Measurements from ENCODE around the gene FGF11.
"Not testable (repeated sequence)": the region's sequence is repeated elsewhere in the genome, so short reads cannot be mapped to it uniquely, and the experiment has no call there.

FGF11 gene

GRCh38 chr17:7460850-7461660 lies 21.7 kb downstream of the FGF11 start:
- no peak for DNase-seq (ENCODE audit: low read depth in 2 of 2, low spot score in 1 of 2)

- no peak for DNase-seq (ENCODE audit: low read depth in 2 of 2, low spot score in 1 of 2)
Observed at GRCh38 chr17:7462474-7463371, 23.4 kb downstream of the FGF11 start.

GRCh38 chr17:7463372-7463846 lies 24.1 kb downstream of the FGF11 start:
- DNase-seq (ENCODE audit: low read depth in 2 of 2, low spot score in 1 of 2), result no peak

- DNase-seq (ENCODE audit: low read depth in 2 of 2, low spot score in 1 of 2), result no peak
Observed at GRCh38 chr17:7464081-7464480, 24.8 kb downstream of the FGF11 start.

GRCh38 chr17:7465597-7466275 lies 26.4 kb downstream of the FGF11 start:
- DNase-seq (ENCODE audit: low read depth in 2 of 2, low spot score in 1 of 2), result no peak

- no peak for DNase-seq (ENCODE audit: low read depth in 2 of 2, low spot score in 1 of 2)
Observed at GRCh38 chr17:7466318-7466638, 27.0 kb downstream of the FGF11 start.

- DNase-seq (ENCODE audit: low read depth in 2 of 2, low spot score in 1 of 2), result no peak
Observed at GRCh38 chr17:7466639-7467341, 27.5 kb downstream of the FGF11 start.

- DNase-seq (ENCODE audit: low read depth in 2 of 2, low spot score in 1 of 2), result no peak
Observed at GRCh38 chr17:7467498-7467897, 28.2 kb downstream of the FGF11 start.

GRCh38 chr17:7468290-7468689 lies 29.0 kb downstream of the FGF11 start:
- no peak for DNase-seq (ENCODE audit: low read depth in 2 of 2, low spot score in 1 of 2)

- no peak for DNase-seq (ENCODE audit: low read depth in 2 of 2, low spot score in 1 of 2)
Observed at GRCh38 chr17:7468804-7469389, 29.6 kb downstream of the FGF11 start.

GRCh38 chr17:7469843-7470242 lies 30.5 kb downstream of the FGF11 start:
- DNase-seq (ENCODE audit: low read depth in 2 of 2, low spot score in 1 of 2), result not testable (repeated sequence)

GRCh38 chr17:7470457-7470973 lies 31.2 kb downstream of the FGF11 start:
- DNase-seq (ENCODE audit: low read depth in 2 of 2, low spot score in 1 of 2), result not testable (repeated sequence)

- no peak for DNase-seq (ENCODE audit: low read depth in 2 of 2, low spot score in 1 of 2)
Observed at GRCh38 chr17:7471729-7472128, 32.4 kb downstream of the FGF11 start.

- not testable (repeated sequence) for DNase-seq (ENCODE audit: low read depth in 2 of 2, low spot score in 1 of 2)
Observed at GRCh38 chr17:7474767-7475166, 35.5 kb downstream of the FGF11 start.

- no peak for DNase-seq (ENCODE audit: low read depth in 2 of 2, low spot score in 1 of 2)
Observed at GRCh38 chr17:7475764-7476422, 36.6 kb downstream of the FGF11 start.

GRCh38 chr17:7476494-7476893 lies 37.2 kb downstream of the FGF11 start:
- no peak for DNase-seq (ENCODE audit: low read depth in 2 of 2, low spot score in 1 of 2)

- DNase-seq (ENCODE audit: low read depth in 2 of 2, low spot score in 1 of 2), result no peak
Observed at GRCh38 chr17:7476951-7477350, 37.6 kb downstream of the FGF11 start.

GRCh38 chr17:7477392-7478275 lies 38.3 kb downstream of the FGF11 start:
- DNase-seq (ENCODE audit: low read depth in 2 of 2, low spot score in 1 of 2), result no peak

All from stimulated activated CD8-positive, alpha-beta memory T cell treated with anti-CD3 and anti-CD28 coated beads, Interleukin-4, amount 100 ng/mL, for 1 hour (primary cell).